Fibroblast of peridontal ligament (primary cell): ENCODE measurements around the gene BBS1.
"Not testable (repeated sequence)": the region's sequence is repeated elsewhere in the genome, so short reads cannot be mapped to it uniquely, and the experiment has no call there.

ENCODE experiments used
- DNase-seq: peaks from one replicate; pipeline ENCODE4 v3.0.0-alpha.2; 2010; ENCODE audit errors: extremely low read depth

BBS1 gene

DNA sequence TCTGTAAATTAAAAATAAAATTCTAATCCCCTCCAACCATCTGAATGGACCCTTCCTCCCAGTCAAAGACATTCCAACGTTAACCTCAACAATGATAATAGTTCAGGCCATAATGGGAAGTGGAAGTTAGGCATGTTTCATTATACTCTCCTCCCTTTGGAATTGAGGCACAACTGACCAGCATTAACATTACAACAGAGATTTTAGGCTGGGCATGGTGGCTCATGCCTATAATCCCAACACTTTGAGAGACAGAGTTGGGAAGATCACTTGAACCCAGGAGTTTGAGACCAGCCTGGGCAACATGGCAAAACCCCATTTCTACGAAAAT lies 60.4 kb downstream of the BBS1 start:
- DNase-seq, result no peak

DNA sequence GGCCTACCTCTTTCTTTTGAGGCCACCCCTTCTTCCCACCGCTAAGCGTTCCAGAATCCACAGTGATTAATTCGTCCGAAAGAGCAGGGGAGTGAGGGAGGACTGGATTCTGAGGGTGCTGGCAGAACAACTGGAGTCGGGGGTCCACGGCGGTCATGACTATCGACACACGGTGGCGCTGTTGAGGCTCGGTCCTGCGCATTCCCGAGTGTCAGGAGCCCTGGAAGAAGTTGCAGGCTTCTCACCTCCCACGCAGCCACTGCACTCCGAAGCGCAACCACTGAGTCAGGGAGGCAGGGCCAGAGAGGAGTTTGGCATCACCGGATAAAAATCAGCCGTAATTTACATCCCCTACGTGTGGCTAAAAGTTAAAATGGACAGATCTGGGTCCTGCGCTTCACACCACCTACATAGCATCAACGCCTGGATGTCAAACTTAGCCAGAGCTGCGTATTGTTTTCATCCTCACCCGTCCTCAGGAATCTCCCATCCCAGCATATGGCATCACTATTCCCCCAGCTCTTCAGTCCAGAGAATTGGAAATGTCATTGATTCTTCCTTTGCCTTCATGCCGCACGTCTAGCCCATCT lies 68.7 kb downstream of the BBS1 start:
- DNase-seq, result peak; percentile 66

GRCh38 chr11:66580803-66581202 lies 70.4 kb downstream of the BBS1 start:
- DNase-seq, result no peak

DNA sequence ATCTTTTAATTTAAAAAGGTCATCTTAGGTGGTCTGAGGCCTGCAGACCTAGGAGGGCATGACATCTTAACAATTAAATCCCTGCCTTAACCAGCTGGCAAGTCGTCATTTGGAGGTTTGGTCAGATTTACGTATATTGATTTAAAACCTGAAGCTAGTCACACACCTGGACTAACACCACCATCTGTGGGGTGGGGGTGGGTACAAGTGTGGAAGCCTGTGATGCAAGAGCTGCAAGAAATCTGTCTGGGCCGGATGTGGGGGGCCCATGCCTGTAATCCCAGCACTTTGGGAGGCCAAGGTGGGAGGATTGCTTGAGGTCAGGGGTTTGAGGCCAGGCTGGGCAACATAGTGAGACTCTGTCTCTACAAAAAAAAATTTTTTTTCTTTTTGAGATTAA lies 70.8 kb downstream of the BBS1 start:
- no peak for DNase-seq

- DNase-seq, result not testable (repeated sequence)
These were observed 72.2 kb downstream of the BBS1 start for GRCh38 chr11:66582565-66583147.
